HG02973 (cell line): ENCODE data around the gene CLASP1.
"Not testable (repeated sequence)": the region's sequence is repeated elsewhere in the genome, so short reads cannot be mapped to it uniquely, and the experiment has no call there.

Experiments
- ATAC-seq: cut with Tn5 transposase; IDR thresholded peaks from one replicate; pipeline ENCODE4 v1.9.1; 2021; ENCODE audit warnings: moderate library complexity; ENCODE audit not compliant: unreplicated experiment

Gene CLASP1

GRCh38 chr2:121649149-121649595 is at the start of gene CLASP1:
CLASP1 (minus strand) TSS chr2:121649462; CDS start chr2:121605895, 43,567 bp downstream.
- ATAC-seq = peak; percentile 27

- ATAC-seq = no peak
These were observed 49.2 kb upstream of the CLASP1 start for GRCh38 chr2:121698318-121698930.

- no peak for ATAC-seq
These were observed 47.9 kb upstream of the CLASP1 start for GRCh38 chr2:121697108-121697631.

- no peak for ATAC-seq
These were observed 47.2 kb upstream of the CLASP1 start for GRCh38 chr2:121696410-121696930.

GRCh38 chr2:121695171-121695451 is 45.8 kb upstream of the CLASP1 start:
- ATAC-seq = no peak

- ATAC-seq = no peak
These were observed 45.3 kb upstream of the CLASP1 start for GRCh38 chr2:121694398-121695170.

- not testable (repeated sequence) for ATAC-seq
These were observed 41.3 kb upstream of the CLASP1 start for GRCh38 chr2:121690572-121690971.

GRCh38 chr2:121690095-121690494 is 40.8 kb upstream of the CLASP1 start:
- no peak for ATAC-seq

GRCh38 chr2:121689356-121689755 is 40.1 kb upstream of the CLASP1 start:
- no peak for ATAC-seq

- no peak for ATAC-seq
These were observed 39.6 kb upstream of the CLASP1 start for GRCh38 chr2:121688820-121689219.

- ATAC-seq = no peak
These were observed 37.6 kb upstream of the CLASP1 start for GRCh38 chr2:121686902-121687301.

- ATAC-seq = no peak
These were observed 37.0 kb upstream of the CLASP1 start for GRCh38 chr2:121686218-121686617.

GRCh38 chr2:121682396-121683298 is 33.4 kb upstream of the CLASP1 start:
- ATAC-seq = no peak

GRCh38 chr2:121677855-121678254 is 28.6 kb upstream of the CLASP1 start:
- ATAC-seq = no peak

GRCh38 chr2:121671621-121672020 is 22.4 kb upstream of the CLASP1 start:
- ATAC-seq = not testable (repeated sequence)

GRCh38 chr2:121670181-121670580 is 20.9 kb upstream of the CLASP1 start:
- ATAC-seq = no peak

- ATAC-seq = no peak
These were observed 18.4 kb upstream of the CLASP1 start for GRCh38 chr2:121667618-121668017.

GRCh38 chr2:121666042-121666441 is 16.8 kb upstream of the CLASP1 start:
- ATAC-seq = no peak

- no peak for ATAC-seq
These were observed 16.2 kb upstream of the CLASP1 start for GRCh38 chr2:121665504-121665903.

- no peak for ATAC-seq
These were observed 15.5 kb upstream of the CLASP1 start for GRCh38 chr2:121664713-121665112.

GRCh38 chr2:121664086-121664485 is 14.8 kb upstream of the CLASP1 start:
- ATAC-seq = no peak
